ENCODE data around the gene PABPN1. TPM values are rescaled to one million over a fixed set of nuclear protein-coding genes. Genes with fewer than 3 reads are reported as not detected.

The PABPN1 gene
- polyA plus RNA-seq, 3 donors = 54.4 to 356 (median 64.6) TPM

- Histone ChIP-seq H4K20me1 (ENCODE audit: insufficient read depth, low read length) (no peaks in the 10 kb centered on the region), H3K9me3 (replicated peaks in 1 of 2; ENCODE audit: control insufficient read depth in 1 of 2, insufficient read depth in 1 of 2, low read length in 2 of 2) (peaks cover 0 to 29% of the 10 kb centered on the region in 2 donors), H3K27me3 (ENCODE audit: control insufficient read depth in 2 of 2, insufficient read depth in 2 of 2, low read length in 2 of 2) (peaks cover 34 to 48% of the 10 kb centered on the region in 2 donors), H3K36me3 (replicated peaks in 1 of 2; ENCODE audit: control insufficient read depth in 1 of 2, insufficient read depth in 2 of 2, low read length in 2 of 2) (no peaks in the 10 kb centered on the region), H3K4me3 (replicated peaks in 1 of 3; ENCODE audit: low read depth in 2 of 3, low read length in 3 of 3) (no peak overlapping the region), H3K9ac (ENCODE audit: insufficient read depth, low read length, poor library complexity, severe bottlenecking) (no peak overlapping the region), H3K4me2 (replicated peaks; ENCODE audit: extremely low read depth, low read length, poor library complexity, severe bottlenecking) (no peak overlapping the region), H3K27ac (ENCODE audit: low read depth in 1 of 2, low read length in 2 of 2) (no peak overlapping the region), H3K79me2 (ENCODE audit: insufficient read depth, low read length) (no peaks in the 10 kb centered on the region), H3K4me1 (ENCODE audit: control insufficient read depth in 1 of 2, insufficient read depth in 2 of 2, low read length in 2 of 2) (peaks cover 4 to 12% of the 10 kb centered on the region in 2 donors), H2AFZ (ENCODE audit: insufficient read depth, low read depth, low read length, poor library complexity, severe bottlenecking) (no peak overlapping the region)
- H3K27ac Mint-ChIP-seq = no peak overlapping the region
- H3K36me3 Mint-ChIP-seq = peaks cover 0 to 9% of the 10 kb centered on the region in 2 donors
- no CpG with 5 or more reads among the region's 6 CpGs for WGBS (ENCODE audit: insufficient coverage)
- intact Hi-C loops (cut with micrococcal nuclease) = no loop called here
- H3K9me3 Mint-ChIP-seq = peaks cover 0 to 12% (median 3%) of the 10 kb centered on the region in 7 donors
- peaks cover 9% of the 10 kb centered on the region for H3K4me1 Mint-ChIP-seq
- H3K27me3 Mint-ChIP-seq (ENCODE audit: low read depth in 3 of 3) = peaks cover 42 to 47% (median 43%) of the 10 kb centered on the region in 3 donors
- DNase-seq = no peak
- H3K4me3 Mint-ChIP-seq = no peak overlapping the region
- no peak for TF ChIP-seq CTCF (IDR thresholded peaks at IDR 0.05)
These were observed 34.7 kb downstream of the PABPN1 start for GRCh38 chr14:23355871-23356435.

- WGBS (ENCODE audit: insufficient coverage) = 97% methylated on average over 4 of the region's 4 CpGs
- H3K4me1 Mint-ChIP-seq = peaks cover 6% of the 10 kb centered on the region
These were observed 35.4 kb downstream of the PABPN1 start for GRCh38 chr14:23356662-23357061.

More at GRCh38 chr14:23356662-23357061, 35.4 kb downstream of the PABPN1 start:
- no peak overlapping the region for H3K9ac ChIP-seq (ENCODE audit: insufficient read depth, low read length, poor library complexity, severe bottlenecking)
- peaks cover 4 to 10% of the 10 kb centered on the region in 2 donors for H3K4me1 ChIP-seq (ENCODE audit: control insufficient read depth in 1 of 2, insufficient read depth in 2 of 2, low read length in 2 of 2)
- no peak for DNase-seq
- H3K9me3 ChIP-seq (replicated peaks in 1 of 2; ENCODE audit: control insufficient read depth in 1 of 2, insufficient read depth in 1 of 2, low read length in 2 of 2) = peaks cover 0 to 22% of the 10 kb centered on the region in 2 donors
- Mint-ChIP-seq H3K36me3 (peaks cover 0 to 3% of the 10 kb centered on the region in 2 donors), H3K4me3 (no peak overlapping the region), H3K27ac (no peak overlapping the region), H3K9me3 (peaks cover 0 to 8% (median 0%) of the 10 kb centered on the region in 7 donors), H3K27me3 (ENCODE audit: low read depth in 3 of 3) (peaks cover 35 to 40% (median 36%) of the 10 kb centered on the region in 3 donors)
- H2AFZ ChIP-seq (ENCODE audit: insufficient read depth, low read depth, low read length, poor library complexity, severe bottlenecking) = no peak overlapping the region
- intact Hi-C loops (cut with micrococcal nuclease) = no loop called here
- no peak overlapping the region for H3K4me3 ChIP-seq (replicated peaks in 1 of 3; ENCODE audit: low read depth in 2 of 3, low read length in 3 of 3)
- H3K36me3 ChIP-seq (replicated peaks in 1 of 2; ENCODE audit: control insufficient read depth in 1 of 2, insufficient read depth in 2 of 2, low read length in 2 of 2) = no peaks in the 10 kb centered on the region
- no peak overlapping the region for H3K27ac ChIP-seq (ENCODE audit: low read depth in 1 of 2, low read length in 2 of 2)
- TF ChIP-seq CTCF (IDR thresholded peaks at IDR 0.05) = no peak
- H3K79me2 ChIP-seq (ENCODE audit: insufficient read depth, low read length) = no peaks in the 10 kb centered on the region
- H3K27me3 ChIP-seq (ENCODE audit: control insufficient read depth in 2 of 2, insufficient read depth in 2 of 2, low read length in 2 of 2) = peaks cover 27 to 42% of the 10 kb centered on the region in 2 donors
- H3K4me2 ChIP-seq (replicated peaks; ENCODE audit: extremely low read depth, low read length, poor library complexity, severe bottlenecking) = no peak overlapping the region
- H4K20me1 ChIP-seq (ENCODE audit: insufficient read depth, low read length) = no peaks in the 10 kb centered on the region
